Esophagus muscularis mucosa (tissue), 4 donors: ENCODE data around the gene C13orf46. TPM values are rescaled to one million over a fixed set of nuclear protein-coding genes. Genes with fewer than 3 reads are reported as not detected.
A peak's percentile ranks its signal among the peaks of the same experiment; 100 is the strongest.

Experiments used
- DNase-seq: peaks from one replicate; pipeline ENCODE4 v3.0.0-alpha.2; 2017; ENCODE audit errors: extremely low spot score
- H3K27ac ChIP-seq, 4 donors: fragments of 200-600 bp; sonication (generic); replicated peaks in 1 of 4; 1 replicate in 3 of 4; 2 replicates in 1 of 4; pipeline ENCODE4 v1.5.1; 2016 to 2019; ENCODE audit warnings: mild to moderate bottlenecking in 1 of 4
- H3K27me3 ChIP-seq, 4 donors: fragments of 200-600 bp; sonication (generic); one replicate each; pipeline versions ENCODE4 v1.5.1 to v1.6.0; 2016 to 2019
- H3K36me3 ChIP-seq, 4 donors: fragments of 200-600 bp; sonication (generic); one replicate each; pipeline ENCODE4 v1.5.1; 2016 to 2019
- H3K4me1 ChIP-seq, 4 donors: fragments of 200-600 bp; sonication (generic); one replicate each; pipeline ENCODE4 v1.5.1; 2016 to 2019
- H3K4me3 ChIP-seq, 4 donors: fragments of 200-600 bp; sonication (generic); 1 replicate in 2 of 4; 2 replicates in 2 of 4; pipeline ENCODE4 v1.5.1; 2016 to 2019; ENCODE audit warnings: mild to moderate bottlenecking in 4 of 4, moderate library complexity in 1 of 4
- H3K9me3 ChIP-seq, 4 donors: fragments of 200-600 bp; sonication (generic); 1 replicate in 3 of 4; 2 replicates in 1 of 4; pipeline ENCODE4 v1.5.1; 2016 to 2019
- EP300 ChIP-seq: sonication (generic); formaldehyde crosslinking; IDR thresholded peaks from one replicate; pipeline ENCODE4 v1.6.1; 2017; ENCODE audit warnings: antibody characterized with exemption
- POLR2A ChIP-seq: fragments of 450-650 bp; IDR thresholded peaks from one replicate; pipeline ENCODE4 v1.6.1; 2017; ENCODE audit warnings: antibody characterized with exemption, moderate library complexity, mild to moderate bottlenecking, low read depth
- POLR2AphosphoS5 ChIP-seq, 2 donors: sonication (generic); formaldehyde crosslinking; IDR thresholded peaks; one replicate each; pipeline ENCODE4 v1.6.1; 2017; ENCODE audit warnings: antibody characterized with exemption in 2 of 2
- WGBS: methylation state at CpG from one replicate; pipeline ENCODE4 v1.1.5; 2018; 5-methylcytosine and 5-hydroxymethylcytosine counted together
- intact Hi-C: fragments of 100-400 bp; cut with DNase I; formaldehyde crosslinking; loops from one replicate; pipeline ENCODE4 v1.15.1; 2023
- total RNA-seq, 4 donors: library from RNA; depleted of rRNA; stranded (reverse); fragments of >200 nt; gene quantifications; one replicate each; pipeline versions ENCODE4 v1.1.0 to v1.2.1, GENCODE V29; 2016
- TF ChIP-seq, protein P1 (sequence below), 3 experiments: fragments of 200-600 bp in 2 of 3; fragments of 450-650 bp in 1 of 3; sonication (generic) in 2 of 3; IDR thresholded peaks; one replicate each; pipeline ENCODE4 v1.5.1; 2017 to 2019; ENCODE audit warnings: antibody characterized with exemption in 3 of 3, mild to moderate bottlenecking in 2 of 3, moderate library complexity in 1 of 3

The C13orf46 gene
- total RNA-seq, 4 donors from 2014 or later = 0.17 to 2.1 (median 0.89) TPM

DNA sequence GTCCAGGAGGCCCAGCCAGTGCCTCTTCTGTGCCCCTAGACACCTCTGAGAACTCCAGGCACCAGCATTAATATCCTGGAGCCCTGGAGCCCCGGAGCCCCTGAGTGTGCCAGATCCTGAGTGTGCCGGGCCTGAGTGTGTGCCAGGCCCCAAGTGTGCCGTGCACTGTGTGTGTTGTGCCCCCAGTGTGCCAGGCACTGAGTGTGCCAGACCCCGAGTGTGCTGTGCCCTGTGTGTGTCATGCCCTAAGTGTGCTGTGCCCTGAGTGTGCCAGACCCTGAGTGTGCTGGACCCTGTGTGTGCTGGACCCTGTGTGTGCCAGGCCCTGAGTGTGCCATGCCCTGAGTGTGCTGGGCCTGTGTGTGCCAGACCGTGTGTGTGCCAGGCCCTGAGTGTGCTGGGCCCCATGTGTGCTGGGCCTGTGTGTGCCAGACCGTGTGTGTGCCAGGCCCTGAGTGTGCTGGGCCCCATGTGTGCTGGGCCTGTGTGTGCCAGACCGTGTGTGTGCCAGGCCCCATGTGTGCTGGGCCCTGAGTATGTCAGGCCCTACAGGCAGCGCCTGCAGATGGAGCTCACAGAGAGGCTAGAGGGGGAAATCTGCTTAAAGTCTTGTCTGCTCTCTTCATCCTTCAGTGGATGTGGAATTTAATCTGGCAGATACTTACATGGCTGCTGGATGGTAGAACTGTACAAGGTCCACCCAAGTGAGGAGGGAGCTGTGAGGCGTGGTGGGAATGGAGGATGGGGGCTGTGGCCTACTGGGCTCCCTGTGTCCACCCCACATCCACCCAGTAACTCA lies 53.9 kb downstream of the C13orf46 start:
- H3K27ac ChIP-seq = no peak overlapping the region
- H3K36me3 ChIP-seq = no peaks in the 10 kb centered on the region
- WGBS = 95% methylated on average over 5 of the region's 9 CpGs
- TF ChIP-seq POLR2AphosphoS5 (IDR thresholded peaks at IDR 0.05) (no peak), EP300 (no peak), POLR2A (no peak)
- TF ChIP-seq, protein P1, sequence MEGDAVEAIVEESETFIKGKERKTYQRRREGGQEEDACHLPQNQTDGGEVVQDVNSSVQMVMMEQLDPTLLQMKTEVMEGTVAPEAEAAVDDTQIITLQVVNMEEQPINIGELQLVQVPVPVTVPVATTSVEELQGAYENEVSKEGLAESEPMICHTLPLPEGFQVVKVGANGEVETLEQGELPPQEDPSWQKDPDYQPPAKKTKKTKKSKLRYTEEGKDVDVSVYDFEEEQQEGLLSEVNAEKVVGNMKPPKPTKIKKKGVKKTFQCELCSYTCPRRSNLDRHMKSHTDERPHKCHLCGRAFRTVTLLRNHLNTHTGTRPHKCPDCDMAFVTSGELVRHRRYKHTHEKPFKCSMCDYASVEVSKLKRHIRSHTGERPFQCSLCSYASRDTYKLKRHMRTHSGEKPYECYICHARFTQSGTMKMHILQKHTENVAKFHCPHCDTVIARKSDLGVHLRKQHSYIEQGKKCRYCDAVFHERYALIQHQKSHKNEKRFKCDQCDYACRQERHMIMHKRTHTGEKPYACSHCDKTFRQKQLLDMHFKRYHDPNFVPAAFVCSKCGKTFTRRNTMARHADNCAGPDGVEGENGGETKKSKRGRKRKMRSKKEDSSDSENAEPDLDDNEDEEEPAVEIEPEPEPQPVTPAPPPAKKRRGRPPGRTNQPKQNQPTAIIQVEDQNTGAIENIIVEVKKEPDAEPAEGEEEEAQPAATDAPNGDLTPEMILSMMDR (IDR thresholded peaks at IDR 0.05) = no peak
- no peak overlapping the region for H3K4me3 ChIP-seq
- peaks cover 0 to 36% (median 22%) of the 10 kb centered on the region in 4 donors for H3K4me1 ChIP-seq
- no peak for DNase-seq
- peaks cover 0 to 6% (median 1%) of the 10 kb centered on the region in 4 donors for H3K9me3 ChIP-seq
- H3K27me3 ChIP-seq = peaks cover 0 to 6% (median 0%) of the 10 kb centered on the region in 4 donors
- intact Hi-C loops = no loop called here

- no peak overlapping the region for H3K4me3 ChIP-seq
- H3K27ac ChIP-seq = peak overlapping the region in 3 of 4 donors; percentile 27 to 47 (median 44)
- H3K27me3 ChIP-seq = peaks cover 0 to 6% (median 0%) of the 10 kb centered on the region in 4 donors
- peaks cover 0 to 6% (median 1%) of the 10 kb centered on the region in 4 donors for H3K9me3 ChIP-seq
- TF ChIP-seq POLR2AphosphoS5 (IDR thresholded peaks at IDR 0.05) (no peak), POLR2A (no peak), EP300 (no peak)
- TF ChIP-seq, protein P1 (IDR thresholded peaks at IDR 0.05) = no peak
- 90% methylated on average over 2 of the region's 23 CpGs for WGBS
- DNase-seq = no peak
- intact Hi-C loops = no loop called here
- no peaks in the 10 kb centered on the region for H3K36me3 ChIP-seq
- peaks cover 0 to 39% (median 25%) of the 10 kb centered on the region in 4 donors for H3K4me1 ChIP-seq
Measured at GRCh38 chr13:113918981-113919701, 54.7 kb downstream of the C13orf46 start.

DNA sequence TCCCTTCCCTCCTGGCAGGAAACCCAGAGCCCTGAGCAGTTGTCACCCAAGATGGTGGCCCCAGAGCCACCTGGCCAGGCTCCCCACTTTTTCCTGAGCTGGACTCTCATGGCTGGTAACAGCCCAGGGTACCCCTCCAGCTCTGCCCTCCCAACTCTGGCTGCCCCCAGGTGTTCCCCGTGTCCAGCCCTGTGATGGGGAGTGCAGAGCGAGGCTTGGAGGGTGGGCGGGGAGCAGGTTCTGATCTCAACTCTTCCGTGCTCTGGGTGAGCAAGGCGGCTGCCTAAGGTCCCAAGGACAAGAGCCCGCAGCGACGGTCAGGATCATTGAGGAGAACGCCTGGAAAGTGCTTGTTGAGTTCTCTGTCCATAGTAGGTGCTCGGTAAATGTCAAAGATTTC lies 55.3 kb downstream of the C13orf46 start:
- intact Hi-C loops = no loop called here
- H3K27me3 ChIP-seq = peaks cover 0 to 6% (median 0%) of the 10 kb centered on the region in 4 donors

DNA sequence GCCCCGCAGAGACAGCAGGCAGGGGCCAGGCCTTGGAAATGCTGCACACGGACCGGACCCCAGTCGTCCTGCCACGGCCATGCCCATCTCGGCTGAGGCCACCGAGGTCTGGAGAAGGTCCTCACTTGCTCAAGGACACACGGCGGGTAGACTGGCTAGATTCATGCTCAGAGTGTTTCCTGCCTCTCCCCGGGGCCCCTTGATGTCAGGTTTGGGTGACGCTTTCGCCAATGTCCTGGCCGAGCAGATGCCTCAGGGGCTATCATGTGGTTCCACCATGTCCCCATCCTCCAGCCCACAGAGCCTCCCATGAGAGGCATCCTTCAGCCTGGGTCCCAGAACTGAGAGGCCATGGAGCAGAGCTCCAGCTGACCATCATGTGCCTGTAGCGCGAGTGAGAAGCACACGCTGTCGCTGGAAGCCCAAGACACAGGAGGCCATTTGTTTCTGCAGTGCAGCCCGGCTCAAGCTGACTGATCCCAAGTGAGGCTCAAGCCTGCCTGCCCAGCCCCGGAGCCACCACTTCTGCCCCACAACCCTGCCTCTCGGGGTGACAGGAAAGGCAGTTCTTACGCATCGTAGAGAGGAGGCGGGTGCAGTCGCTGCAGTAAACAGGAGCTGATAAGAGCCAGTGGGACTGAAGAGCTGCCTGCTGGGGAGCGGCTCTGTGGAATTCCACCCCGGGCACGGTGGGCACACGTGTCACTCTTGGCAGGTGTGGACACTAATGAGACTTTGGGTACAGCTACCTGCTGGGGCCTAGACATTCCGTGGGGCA lies 56.1 kb downstream of the C13orf46 start:
- WGBS = 94% methylated on average over 16 of the region's 29 CpGs
- peak; percentile 53 for DNase-seq
- Histone ChIP-seq H3K9me3 (peaks cover 0 to 6% (median 1%) of the 10 kb centered on the region in 4 donors), H3K27me3 (peaks cover 0 to 6% (median 0%) of the 10 kb centered on the region in 4 donors), H3K4me3 (no peak overlapping the region), H3K27ac (no peak overlapping the region), H3K36me3 (no peaks in the 10 kb centered on the region), H3K4me1 (peaks cover 0 to 39% (median 25%) of the 10 kb centered on the region in 4 donors)
- intact Hi-C loops = no loop called here
- TF ChIP-seq EP300 (no peak), POLR2A (no peak), POLR2AphosphoS5 (IDR thresholded peaks at IDR 0.05) (no peak)
- TF ChIP-seq, protein P1 (IDR thresholded peaks at IDR 0.05) = no peak

More for the DNA sequence above, 55.3 kb downstream of the C13orf46 start:
- DNase-seq = no peak
- Histone ChIP-seq H3K27ac (peak overlapping the region in 1 of 4 donors; percentile 47), H3K4me1 (peaks cover 0 to 39% (median 25%) of the 10 kb centered on the region in 4 donors), H3K4me3 (no peak overlapping the region), H3K36me3 (no peaks in the 10 kb centered on the region), H3K9me3 (peaks cover 0 to 6% (median 1%) of the 10 kb centered on the region in 4 donors)
- TF ChIP-seq POLR2A (no peak), EP300 (no peak), POLR2AphosphoS5 (IDR thresholded peaks at IDR 0.05) (no peak)
- TF ChIP-seq, protein P1 (IDR thresholded peaks at IDR 0.05) = no peak
- 43% methylated on average over 1 of the region's 10 CpGs for WGBS
